Measurements from ENCODE around the gene TDRD6.
"Not testable (repeated sequence)": the region's sequence is repeated elsewhere in the genome, so short reads cannot be mapped to it uniquely, and the experiment has no call there.

The TDRD6 gene, protein sequence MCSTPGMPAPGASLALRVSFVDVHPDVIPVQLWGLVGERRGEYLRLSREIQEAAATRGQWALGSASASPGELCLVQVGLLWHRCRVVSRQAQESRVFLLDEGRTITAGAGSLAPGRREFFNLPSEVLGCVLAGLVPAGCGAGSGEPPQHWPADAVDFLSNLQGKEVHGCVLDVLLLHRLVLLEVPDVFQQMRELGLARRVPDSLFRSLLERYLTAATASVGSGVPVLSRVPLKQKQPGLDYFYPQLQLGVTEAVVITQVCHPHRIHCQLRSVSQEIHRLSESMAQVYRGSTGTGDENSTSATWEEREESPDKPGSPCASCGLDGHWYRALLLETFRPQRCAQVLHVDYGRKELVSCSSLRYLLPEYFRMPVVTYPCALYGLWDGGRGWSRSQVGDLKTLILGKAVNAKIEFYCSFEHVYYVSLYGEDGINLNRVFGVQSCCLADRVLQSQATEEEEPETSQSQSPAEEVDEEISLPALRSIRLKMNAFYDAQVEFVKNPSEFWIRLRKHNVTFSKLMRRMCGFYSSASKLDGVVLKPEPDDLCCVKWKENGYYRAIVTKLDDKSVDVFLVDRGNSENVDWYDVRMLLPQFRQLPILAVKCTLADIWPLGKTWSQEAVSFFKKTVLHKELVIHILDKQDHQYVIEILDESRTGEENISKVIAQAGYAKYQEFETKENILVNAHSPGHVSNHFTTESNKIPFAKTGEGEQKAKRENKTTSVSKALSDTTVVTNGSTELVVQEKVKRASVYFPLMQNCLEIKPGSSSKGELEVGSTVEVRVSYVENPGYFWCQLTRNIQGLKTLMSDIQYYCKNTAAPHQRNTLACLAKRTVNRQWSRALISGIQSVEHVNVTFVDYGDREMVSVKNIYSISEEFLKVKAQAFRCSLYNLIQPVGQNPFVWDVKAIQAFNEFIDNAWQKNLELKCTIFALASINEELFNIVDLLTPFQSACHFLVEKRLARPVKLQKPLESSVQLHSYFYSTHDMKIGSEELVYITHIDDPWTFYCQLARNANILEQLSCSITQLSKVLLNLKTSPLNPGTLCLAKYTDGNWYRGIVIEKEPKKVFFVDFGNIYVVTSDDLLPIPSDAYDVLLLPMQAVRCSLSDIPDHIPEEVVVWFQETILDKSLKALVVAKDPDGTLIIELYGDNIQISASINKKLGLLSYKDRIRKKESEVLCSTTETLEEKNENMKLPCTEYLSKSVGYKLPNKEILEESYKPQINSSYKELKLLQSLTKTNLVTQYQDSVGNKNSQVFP (N-terminal part only)

DNA sequence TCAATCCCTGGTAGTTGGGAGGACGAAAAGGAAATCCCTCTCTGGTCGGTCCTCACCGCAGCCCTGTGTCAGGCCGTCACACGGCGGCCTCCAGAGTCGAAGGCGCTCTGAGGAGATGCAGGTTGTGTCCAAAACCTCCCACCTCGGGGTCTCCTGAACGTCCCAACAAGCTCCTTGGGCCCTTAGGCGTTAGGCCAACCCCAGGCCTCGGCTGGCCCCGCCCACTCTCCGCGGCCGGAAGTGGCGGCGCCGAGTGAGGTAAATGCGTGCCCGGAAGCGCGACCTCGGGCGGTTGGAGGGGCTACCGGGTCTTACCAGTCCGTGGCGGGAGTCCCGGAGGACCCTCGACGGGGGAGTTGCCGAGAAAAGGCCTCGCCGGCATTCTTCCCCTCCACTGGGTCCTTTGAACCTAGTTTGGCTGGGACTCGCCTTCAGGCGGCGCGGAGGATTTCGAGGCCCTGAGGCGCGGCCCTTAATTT lies at the start of gene TDRD6:
Gene TDRD6 (plus strand): TSS at position 267 of the 479 bp plus-strand sequence. CDS start 244 bp downstream, outside the sequence.
- no peak for DNase-seq (ENCODE audit: low read depth, low spot score)

DNA sequence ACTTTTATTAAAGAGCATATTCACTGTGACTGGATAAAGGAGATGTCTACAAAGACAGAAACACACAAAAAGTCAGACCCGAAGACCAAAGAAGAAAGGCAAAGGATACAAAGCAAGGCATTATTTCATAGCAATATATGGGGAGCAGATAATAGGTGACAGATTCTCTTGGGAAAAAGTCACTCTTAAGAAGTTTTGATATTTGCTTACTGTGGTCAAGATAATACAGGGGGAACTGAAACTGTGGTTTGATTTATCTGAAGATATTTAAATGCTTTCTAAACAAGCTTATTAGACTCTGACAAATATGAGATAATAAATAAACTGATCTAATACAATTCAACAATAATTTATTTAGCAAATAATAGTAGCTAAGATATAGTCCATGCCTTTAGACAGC lies 49.8 kb upstream of the TDRD6 start:
- DNase-seq (ENCODE audit: low read depth, low spot score) = no peak

DNA sequence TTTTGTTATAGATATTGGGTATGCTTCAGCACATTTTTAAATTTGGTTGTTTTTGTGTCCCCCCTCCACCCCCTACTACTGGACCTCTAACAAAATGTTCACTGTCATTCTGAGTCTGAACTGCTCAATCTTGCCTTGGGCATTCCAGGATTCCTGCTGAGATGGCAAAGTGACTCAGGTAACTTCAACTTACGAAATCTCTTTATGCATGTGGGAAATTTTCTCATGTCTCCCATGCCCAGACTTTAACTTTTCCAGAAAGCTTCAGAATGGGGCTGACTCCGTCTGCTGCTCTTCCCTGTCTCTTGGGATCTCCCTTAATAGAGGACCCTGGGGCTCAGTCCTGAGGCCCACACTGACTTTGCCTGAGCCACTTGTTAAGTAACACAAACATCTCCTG lies 49.0 kb upstream of the TDRD6 start:
- DNase-seq (ENCODE audit: low read depth, low spot score) = no peak

DNA sequence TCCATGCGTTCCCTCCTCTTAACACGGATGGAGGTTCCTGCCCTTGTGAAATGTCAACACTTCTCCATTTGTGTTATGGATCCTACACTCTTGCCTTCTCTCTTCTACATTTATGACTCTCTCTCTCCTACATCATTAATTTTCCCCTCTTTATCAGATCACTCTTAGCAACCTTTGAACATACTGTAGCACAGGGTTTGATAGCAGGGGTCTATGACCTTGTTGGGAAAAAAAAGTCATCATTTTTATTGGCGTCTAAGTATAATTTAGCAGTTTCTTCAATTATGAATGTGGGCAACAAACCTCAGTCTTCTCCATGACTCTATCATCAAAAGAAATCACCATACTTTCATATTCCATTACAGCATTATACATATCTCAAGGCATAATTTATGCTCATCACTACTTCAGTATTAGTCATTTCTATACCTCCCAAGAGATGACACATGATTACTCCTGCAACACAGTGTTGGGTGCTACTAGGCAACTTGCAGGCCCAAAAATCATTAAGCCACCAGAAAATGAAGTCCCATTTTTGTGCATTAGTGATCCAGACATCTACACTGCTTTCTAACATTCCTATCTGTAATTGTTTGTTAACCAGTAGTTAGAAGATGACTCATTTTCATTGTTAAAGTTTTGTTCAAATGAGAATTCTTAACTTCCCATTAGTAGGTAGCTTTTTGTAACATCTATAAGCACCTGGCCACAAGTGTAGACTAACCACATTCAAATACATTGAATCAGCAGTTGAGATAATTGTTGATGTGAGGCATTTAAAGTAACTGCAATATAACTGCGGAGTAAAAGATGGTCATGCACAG lies 44.5 kb upstream of the TDRD6 start:
- no peak for DNase-seq (ENCODE audit: low read depth, low spot score)

DNA sequence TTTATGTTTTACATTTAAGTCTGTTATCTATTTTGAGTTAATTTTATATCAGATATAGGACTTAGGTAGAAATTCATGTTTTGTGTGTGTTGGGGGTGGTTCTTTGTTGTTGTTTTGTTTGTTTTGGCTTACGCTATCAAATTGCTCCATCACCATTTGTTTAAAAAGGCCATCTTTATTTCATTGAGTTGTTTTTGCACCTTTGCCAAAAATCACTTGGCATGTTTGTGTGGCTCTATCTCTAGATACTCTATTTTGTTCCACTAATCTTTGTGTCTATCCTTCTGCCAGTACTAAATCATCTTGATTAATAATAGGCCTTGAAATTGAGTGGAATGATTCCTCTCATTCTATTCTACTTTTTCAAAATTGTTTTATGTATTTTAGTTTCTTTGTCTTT lies 42.4 kb upstream of the TDRD6 start:
- DNase-seq (ENCODE audit: low read depth, low spot score) = no peak

DNA sequence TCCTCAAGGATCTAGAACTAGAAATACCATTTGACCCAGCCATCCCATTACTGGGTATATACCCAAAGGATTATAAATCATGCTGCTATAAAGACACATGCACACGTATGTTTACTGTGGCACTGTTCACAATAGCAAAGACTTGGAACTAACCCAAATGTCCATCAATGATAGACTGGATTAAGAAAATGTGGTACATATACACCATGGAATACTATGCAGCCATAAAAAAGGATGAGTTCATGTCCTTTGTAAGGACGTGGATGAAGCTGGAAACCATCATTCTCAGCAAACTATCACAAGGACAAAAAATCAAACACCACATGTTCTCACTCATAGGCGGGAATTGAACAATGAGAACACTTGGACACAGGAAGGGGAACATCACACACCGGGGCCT lies 39.6 kb upstream of the TDRD6 start:
- not testable (repeated sequence) for DNase-seq (ENCODE audit: low read depth, low spot score)

DNA sequence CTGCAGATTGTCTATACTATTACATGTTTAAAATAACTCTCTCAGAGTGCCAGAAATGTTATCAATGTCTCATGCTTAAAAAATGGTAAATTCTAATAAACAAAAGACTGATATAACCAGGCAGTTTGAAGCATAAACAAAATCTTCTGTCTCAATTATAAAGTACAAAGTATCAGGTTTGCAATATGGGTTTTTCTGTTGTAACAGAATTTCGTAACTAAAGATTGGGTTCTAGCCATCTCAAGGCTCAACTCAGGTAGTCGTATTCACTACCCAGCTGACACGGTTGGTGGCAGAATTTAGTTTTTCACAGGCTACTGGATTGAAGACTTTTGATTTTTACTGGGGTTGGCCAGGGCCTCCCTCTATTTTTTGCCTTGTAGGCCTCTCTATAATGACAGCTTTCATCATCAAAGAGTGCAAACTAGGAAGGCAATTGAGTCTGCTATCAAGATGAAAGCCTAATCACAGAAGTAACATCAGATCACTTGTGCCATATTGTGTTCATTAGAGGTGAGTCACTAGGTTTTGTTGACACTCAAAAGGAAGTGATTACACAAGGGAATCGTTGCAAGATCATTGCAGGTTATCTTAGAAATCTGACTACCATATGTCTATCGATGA lies 38.7 kb upstream of the TDRD6 start:
- no peak for DNase-seq (ENCODE audit: low read depth, low spot score)

DNA sequence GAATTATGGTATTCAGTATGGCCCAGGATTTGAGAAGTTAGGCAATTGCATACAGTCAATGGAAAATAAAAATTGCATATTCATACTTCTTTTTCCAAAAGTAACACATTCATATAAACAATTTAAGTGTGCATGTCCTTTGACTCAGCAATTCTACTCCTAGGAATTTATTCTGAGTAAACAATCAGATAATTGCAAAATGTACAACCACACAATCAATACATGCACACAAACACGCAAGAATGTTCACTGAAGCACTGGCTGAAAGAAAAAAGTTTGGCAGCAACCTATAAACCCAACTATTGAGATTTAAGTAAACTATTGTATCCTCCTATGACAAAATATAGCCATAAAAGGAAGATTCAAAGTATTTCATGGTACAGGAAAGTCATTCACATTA lies 36.7 kb upstream of the TDRD6 start:
- DNase-seq (ENCODE audit: low read depth, low spot score) = no peak

DNA sequence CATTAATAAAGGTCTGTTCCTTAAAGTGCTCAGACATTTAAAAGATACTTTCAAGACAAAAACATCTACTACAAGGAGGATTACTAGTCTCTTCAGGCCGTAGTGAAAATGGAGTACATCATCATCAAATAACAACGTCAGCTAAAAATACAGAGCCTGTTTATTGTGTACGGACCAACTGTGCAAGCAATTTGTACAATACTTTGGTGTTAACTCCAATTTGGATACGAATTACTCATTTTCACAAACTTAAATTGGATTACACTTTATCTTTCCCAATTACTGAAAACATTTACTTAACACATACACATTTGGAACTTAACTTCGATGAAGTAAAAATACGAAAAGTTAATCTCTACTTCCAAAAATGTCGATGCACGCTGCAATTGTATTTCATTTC lies 35.9 kb upstream of the TDRD6 start:
- DNase-seq (ENCODE audit: low read depth, low spot score) = no peak

DNA sequence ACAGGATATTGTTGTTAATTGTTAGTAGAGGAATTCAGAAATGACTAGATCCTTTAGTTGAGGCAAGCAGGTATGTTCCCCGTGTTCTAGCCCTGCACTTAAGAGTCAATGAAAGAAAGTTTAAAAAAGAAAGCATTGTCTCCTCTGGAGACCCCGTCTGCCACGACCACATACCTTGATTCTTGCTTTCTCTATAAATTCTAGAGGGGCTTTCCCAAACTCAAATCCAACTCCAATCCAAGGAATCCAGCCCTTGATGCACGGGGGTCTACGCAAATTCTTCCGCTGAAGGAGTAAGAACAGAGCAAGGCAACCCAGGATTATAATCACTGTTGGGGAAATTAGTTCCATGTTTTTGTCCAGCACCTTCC lies 35.5 kb upstream of the TDRD6 start:
- no peak for DNase-seq (ENCODE audit: low read depth, low spot score)

DNA sequence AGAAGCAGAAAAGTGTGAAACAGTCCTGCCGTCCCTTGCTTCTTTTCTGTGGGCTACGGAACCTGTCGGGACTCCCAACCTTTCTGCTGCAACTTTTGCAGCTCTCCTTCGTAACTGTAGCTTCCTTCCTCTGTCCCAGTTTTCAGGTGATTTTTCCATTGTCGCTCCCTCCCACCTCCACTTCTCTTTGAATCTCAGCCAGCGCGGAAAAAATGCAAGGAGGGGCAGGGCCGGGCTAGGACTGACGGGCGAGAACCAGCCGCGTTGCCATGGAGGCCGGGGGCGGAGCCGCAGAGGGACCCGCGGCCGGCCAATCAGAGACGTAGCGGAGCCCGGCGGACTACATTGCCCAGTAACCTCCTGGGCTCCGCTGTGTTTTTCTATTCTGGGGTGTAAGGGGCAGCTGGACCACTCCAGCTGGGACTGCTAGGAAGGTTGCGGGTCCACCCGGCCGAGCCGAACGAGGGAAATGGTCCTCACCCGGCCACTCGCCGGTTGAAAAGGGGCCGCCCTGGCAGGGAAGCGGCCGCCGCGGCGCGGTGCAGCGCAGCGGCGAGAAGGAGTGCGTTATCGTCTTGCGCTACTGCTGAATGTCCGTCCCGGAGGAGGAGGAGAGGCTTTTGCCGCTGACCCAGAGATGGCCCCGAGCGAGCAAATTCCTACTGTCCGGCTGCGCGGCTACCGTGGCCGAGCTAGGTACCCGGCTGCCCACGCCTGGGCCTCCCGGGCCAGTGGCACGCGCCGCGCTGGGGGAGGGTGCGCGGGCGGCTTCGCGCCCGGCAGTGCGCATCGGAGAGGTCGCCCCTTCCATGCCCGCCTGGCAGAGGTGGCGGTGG lies 34.9 kb upstream of the TDRD6 start, which contains the start of the genes CYP39A1 and SLC25A27:
Gene CYP39A1 (minus strand): TSS at position 216 of the 836 bp plus-strand sequence. CDS start 236 bp downstream, outside the sequence.
Gene SLC25A27 (plus strand): TSS at position 373 of the 836 bp plus-strand sequence. CDS start 218 bp downstream, at position 591.
- DNase-seq (ENCODE audit: low read depth, low spot score) = peak; percentile 64

DNA sequence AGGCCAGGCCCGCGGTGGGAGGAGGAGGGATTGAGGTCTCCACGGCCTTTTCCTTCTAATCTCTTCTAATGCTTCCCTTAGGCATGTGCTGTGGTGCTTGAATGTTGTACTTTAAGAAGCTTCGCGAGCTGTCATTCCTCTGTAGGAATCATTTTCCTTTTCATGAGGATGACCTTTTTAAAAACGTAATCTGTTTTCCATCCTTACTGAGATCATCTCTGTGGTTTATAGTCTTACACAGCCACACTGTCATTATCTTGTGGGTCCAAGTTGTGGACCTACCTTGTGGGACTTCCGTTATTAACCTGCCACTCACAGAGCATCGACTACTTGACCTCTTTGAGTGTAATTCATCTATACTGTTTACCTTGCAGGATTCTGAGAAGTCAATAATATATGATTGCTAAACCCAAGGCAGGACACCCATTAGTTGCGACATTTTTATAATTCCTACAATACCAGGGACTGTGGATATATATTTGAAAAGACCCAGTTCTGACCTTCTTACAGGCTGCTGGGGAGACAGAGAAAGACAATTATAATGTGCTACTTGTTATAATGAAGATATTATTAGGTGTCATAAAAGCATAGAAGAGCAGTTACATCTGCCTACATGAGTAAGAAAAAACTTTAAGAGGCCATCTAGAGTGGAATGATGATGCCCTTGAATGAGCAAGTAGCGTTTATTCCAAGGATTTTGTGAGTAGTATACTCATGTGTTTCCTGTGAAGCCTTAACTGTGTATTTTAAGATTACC lies 34.1 kb upstream of the TDRD6 start:
- no peak for DNase-seq (ENCODE audit: low read depth, low spot score)

DNA sequence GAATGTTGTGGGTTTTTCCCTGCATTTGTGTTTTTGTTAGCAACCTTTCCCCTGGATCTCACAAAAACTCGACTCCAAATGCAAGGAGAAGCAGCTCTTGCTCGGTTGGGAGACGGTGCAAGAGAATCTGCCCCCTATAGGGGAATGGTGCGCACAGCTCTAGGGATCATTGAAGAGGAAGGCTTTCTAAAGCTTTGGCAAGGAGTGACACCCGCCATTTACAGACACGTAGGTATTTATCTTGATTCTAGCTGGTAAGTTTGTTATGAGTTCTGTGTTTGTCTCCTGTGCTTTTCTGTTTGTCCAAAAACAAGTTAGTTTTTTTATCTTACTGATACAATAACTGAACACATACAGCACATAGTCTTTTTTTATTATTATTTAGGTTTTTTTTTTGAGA lies 31.9 kb upstream of the TDRD6 start:
- DNase-seq (ENCODE audit: low read depth, low spot score) = no peak

DNA sequence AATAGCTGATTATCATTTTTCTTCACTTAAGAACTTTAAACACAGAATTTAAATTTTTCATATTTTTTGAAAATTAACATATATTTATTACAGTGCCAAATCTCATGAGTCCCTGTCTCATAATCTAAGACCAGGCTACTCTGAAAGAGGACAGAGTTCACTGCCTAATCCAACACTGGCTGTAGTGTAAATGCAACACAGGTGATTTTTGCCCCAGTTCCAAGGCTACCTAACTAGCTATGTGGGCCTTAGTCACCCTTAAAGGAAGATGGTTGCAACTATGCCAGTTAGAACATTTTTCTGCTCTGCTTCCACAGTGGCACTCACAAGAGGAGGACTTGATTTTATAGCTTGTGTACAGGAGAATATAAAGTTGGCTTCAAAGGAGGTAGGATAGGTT lies 30.0 kb upstream of the TDRD6 start:
- no peak for DNase-seq (ENCODE audit: low read depth, low spot score)

DNA sequence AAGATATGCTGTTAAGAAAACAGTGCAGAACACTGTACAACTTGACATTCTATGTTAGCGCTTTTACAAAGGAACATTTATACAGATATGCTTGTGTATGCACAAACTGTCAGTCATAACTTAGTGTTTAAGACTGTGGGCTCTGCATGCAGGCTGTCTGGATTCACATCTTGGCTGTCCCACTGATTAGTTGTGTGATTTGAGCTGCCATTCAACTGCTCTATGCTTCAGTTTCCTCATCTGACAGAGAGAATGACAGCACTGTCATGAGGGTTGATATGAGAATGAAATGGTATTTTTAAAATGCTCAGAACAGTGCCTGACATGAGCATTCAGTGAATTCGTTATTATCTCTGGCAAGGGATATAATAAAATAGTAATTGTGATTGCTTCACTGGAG lies 26.2 kb upstream of the TDRD6 start:
- no peak for DNase-seq (ENCODE audit: low read depth, low spot score)

DNA sequence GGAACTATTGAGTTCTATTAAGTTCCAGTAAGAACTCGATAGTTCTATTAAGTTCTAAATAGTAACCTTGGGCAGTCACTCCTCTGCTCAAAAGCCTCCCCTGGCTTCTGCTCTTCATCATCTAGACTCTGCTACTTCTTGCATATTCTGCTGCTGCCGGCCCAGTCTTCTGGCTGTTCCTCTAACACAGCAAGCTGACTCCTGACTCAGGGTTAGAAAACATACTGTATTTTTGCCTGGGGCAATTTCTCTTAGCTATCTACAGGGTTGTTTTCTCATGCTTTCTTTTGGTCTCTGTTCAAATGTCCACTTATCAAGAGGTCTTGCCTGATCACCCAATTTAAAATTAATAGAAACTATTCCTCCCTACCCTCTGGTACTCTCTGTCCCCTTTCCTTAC lies 20.3 kb upstream of the TDRD6 start:
- no peak for DNase-seq (ENCODE audit: low read depth, low spot score)

DNA sequence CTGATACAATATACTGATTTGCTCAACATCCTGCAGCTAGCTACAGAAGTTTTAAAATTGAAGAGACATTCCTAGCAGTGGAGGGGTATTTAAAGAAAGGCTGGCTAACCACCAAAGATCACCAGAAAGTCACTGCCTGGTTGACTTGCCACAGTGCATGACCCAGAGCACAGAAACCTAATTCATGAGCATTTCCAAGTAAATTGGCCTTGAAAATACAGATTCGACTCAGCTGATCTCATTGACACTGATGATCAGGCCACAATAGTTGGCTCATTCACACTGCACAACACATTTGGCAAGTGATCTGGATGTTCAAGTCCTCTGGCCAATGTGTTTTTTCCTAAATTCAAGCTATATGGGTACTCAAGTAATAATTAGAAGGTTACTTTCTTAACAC lies 13.3 kb upstream of the TDRD6 start:
- no peak for DNase-seq (ENCODE audit: low read depth, low spot score)

DNA sequence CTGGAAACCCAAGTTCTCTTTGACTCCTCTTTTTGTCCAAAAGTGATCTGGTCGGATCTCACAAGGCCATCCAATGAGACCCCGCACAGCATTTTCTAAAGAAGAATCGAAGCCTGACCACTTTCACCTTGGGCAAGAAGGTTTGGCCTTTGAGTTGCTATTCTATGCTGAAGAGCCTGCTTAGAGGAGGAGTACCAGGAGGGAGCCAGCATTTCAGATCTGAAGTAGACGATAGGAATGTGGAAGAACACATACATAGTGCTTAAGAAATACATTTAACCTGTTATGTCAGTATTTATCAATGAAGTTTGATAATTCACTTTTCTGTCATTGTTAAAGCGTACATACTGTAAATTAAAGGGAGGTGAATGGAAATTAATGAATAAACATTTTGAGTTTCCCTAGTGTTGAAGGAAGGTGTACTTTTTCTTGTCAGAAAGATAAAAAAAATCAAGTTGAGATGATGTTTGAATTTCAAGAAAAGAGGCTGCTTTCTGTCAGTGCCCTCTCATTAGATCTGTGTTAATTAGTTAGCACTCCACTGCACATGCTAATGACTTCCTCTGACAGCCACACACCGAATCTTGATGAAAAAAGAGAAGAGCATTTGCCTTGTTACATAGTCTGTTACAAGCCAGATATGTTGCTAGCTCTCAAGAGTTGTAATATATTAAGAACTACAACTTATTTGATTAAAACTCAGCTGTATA lies 10.9 kb upstream of the TDRD6 start:
- no peak for DNase-seq (ENCODE audit: low read depth, low spot score)
